IMR-90 (cell line): ENCODE measurements around the gene EGLN1. TPM values are rescaled to one million over a fixed set of nuclear protein-coding genes. Genes with fewer than 3 reads are reported as not detected.

Source experiments
- ATAC-seq: fragments of 200-7000 bp; cut with Tn5 transposase; 2 replicates; pipeline ENCODE4 v1.9.1; 2020; ENCODE audit warnings: low read depth, mild to moderate bottlenecking, moderate library complexity
- BruUV-seq: library from RNA; stranded (reverse); fragments of 400-500 nt; replicated peaks from 2 replicates; lab custom pipeline; 2021; lab: Mats Ljungman, UMichigan
- CTCF ChIA-PET: fragments of 300-600 bp; formaldehyde crosslinking; extraction: SDS; loops from one replicate; lab custom pipeline; 2021; ENCODE audit warnings: antibody characterized with exemption; lab: Yijun Ruan, JAX
- POLR2A ChIA-PET: fragments of 300-600 bp; sonication (Branson Sonifier 250); formaldehyde crosslinking; loops from one replicate; lab custom pipeline; 2022; ENCODE audit warnings: antibody characterized with exemption; ENCODE audit not compliant: unreplicated experiment; lab: Charles Lee
- DNase-seq: peaks from one replicate; pipeline ENCODE4 v3.0.0; 2013
- H2AFZ ChIP-seq: replicated peaks from 2 replicates; pipeline ENCODE3; 2013; ENCODE audit warnings: low read length, mild to moderate bottlenecking; ENCODE audit not compliant: poor library complexity
- H2AK5ac ChIP-seq: 2 replicates; pipeline ENCODE4 v1.6.1; 2013; ENCODE audit warnings: low read depth, low read length, inconsistent platforms
- H2AK9ac ChIP-seq: replicated peaks from 2 replicates; pipeline ENCODE3; 2013; ENCODE audit warnings: mild to moderate bottlenecking, low read depth, low read length, moderate library complexity; ENCODE audit not compliant: poor library complexity
- H2BK120ac ChIP-seq: 2 replicates; pipeline ENCODE4 v1.6.1; 2013; ENCODE audit warnings: low read depth, low read length, inconsistent platforms
- H2BK15ac ChIP-seq: 3 replicates; pipeline ENCODE4 v1.6.1; 2013; ENCODE audit warnings: low read depth, low read length, inconsistent platforms
- H2BK20ac ChIP-seq: 2 replicates; pipeline ENCODE4 v1.6.1; 2013; ENCODE audit warnings: low read depth, mild to moderate bottlenecking, inconsistent platforms, low read length, moderate library complexity
- H2BK5ac ChIP-seq: 2 replicates; pipeline ENCODE4 v1.6.1; 2013; ENCODE audit warnings: mild to moderate bottlenecking, low read depth, low read length, inconsistent platforms; ENCODE audit not compliant: poor library complexity, severe bottlenecking
- H3K14ac ChIP-seq: replicated peaks from 2 replicates; pipeline ENCODE4 v1.6.1; 2013; ENCODE audit warnings: low read depth, low read length, inconsistent platforms
- H3K18ac ChIP-seq: 2 replicates; pipeline ENCODE4 v1.6.1; 2013; ENCODE audit warnings: low read depth, low read length, control low read depth
- H3K23ac ChIP-seq: 2 replicates; pipeline ENCODE4 v1.6.1; 2013; ENCODE audit warnings: low read depth, low read length, inconsistent platforms
- H3K27ac ChIP-seq: 2 replicates; pipeline ENCODE4 v1.5.1; 2013; ENCODE audit warnings: mild to moderate bottlenecking, control low read depth, low read length; ENCODE audit not compliant: insufficient read depth
- H3K27me3 ChIP-seq: 2 replicates; pipeline ENCODE4 v1.6.1; 2013; ENCODE audit warnings: low read length; ENCODE audit not compliant: control insufficient read depth, insufficient read depth
- H3K36me3 ChIP-seq: 2 replicates; pipeline ENCODE4 v1.6.1; 2013; ENCODE audit warnings: low read length, mixed read lengths; ENCODE audit not compliant: control insufficient read depth, insufficient read depth
- H3K4ac ChIP-seq: 2 replicates; pipeline ENCODE4 v1.6.1; 2013; ENCODE audit warnings: low read depth, low read length, inconsistent platforms
- H3K4me1 ChIP-seq: 2 replicates; pipeline ENCODE4 v1.6.1; 2013; ENCODE audit warnings: low read length, mixed read lengths; ENCODE audit not compliant: control insufficient read depth, insufficient read depth
- H3K4me2 ChIP-seq: 2 replicates; pipeline ENCODE4 v1.6.1; 2013; ENCODE audit warnings: low read depth, mild to moderate bottlenecking, control low read depth, low read length, moderate library complexity
- H3K4me3 ChIP-seq: 2 replicates; pipeline ENCODE4 v1.5.1; 2013; ENCODE audit warnings: low read depth, mild to moderate bottlenecking, control low read depth, low read length, moderate library complexity; ENCODE audit not compliant: insufficient read depth
- H3K56ac ChIP-seq: 2 replicates; pipeline ENCODE4 v1.6.1; 2013; ENCODE audit warnings: low read length, inconsistent platforms; ENCODE audit not compliant: insufficient read depth; ENCODE audit errors: extremely low read depth
- H3K79me1 ChIP-seq, 2 experiments: 2 replicates each; pipeline ENCODE4 v1.6.1; 2013; ENCODE audit warnings: low read length in 2 of 2, inconsistent platforms in 1 of 2, low read depth in 1 of 2
- H3K9ac ChIP-seq: 2 replicates; pipeline ENCODE4 v1.6.1; 2013; ENCODE audit warnings: low read depth, low read length, control low read depth
- H3K9me1 ChIP-seq: 2 replicates; pipeline ENCODE4 v1.6.1; 2013; ENCODE audit warnings: low read length, inconsistent platforms; ENCODE audit not compliant: insufficient read depth
- H3K9me3 ChIP-seq: 2 replicates; pipeline ENCODE4 v1.6.1; 2013; ENCODE audit warnings: low read length; ENCODE audit not compliant: control insufficient read depth, insufficient read depth
- H4K20me1 ChIP-seq: 2 replicates; pipeline ENCODE4 v1.6.1; 2013; ENCODE audit warnings: low read length, inconsistent platforms; ENCODE audit not compliant: insufficient read depth
- H4K5ac ChIP-seq: 2 replicates; pipeline ENCODE4 v1.6.1; 2013; ENCODE audit warnings: mild to moderate bottlenecking, low read depth, low read length, control low read depth
- H4K8ac ChIP-seq, 2 experiments: 2 replicates each; pipeline ENCODE4 v1.6.1; 2013; ENCODE audit warnings: low read depth in 2 of 2, low read length in 2 of 2, control low read depth in 1 of 2, inconsistent platforms in 1 of 2
- H4K91ac ChIP-seq: 2 replicates; pipeline ENCODE4 v1.6.1; 2013; ENCODE audit warnings: low read depth, low read length, inconsistent platforms; ENCODE audit not compliant: insufficient read depth
- MAZ ChIP-seq: IDR thresholded peaks from 2 replicates; pipeline ENCODE4 v1.6.1; 2012; ENCODE audit warnings: low read depth, mild to moderate bottlenecking, low read length, improper control_type of control experiment, moderate library complexity, borderline replicate concordance
- MXI1 ChIP-seq: IDR thresholded peaks from 2 replicates; pipeline ENCODE4 v1.6.1; 2012; ENCODE audit warnings: low read depth, mild to moderate bottlenecking, low read length, moderate library complexity, borderline replicate concordance
- RAD21 ChIP-seq: IDR thresholded peaks from 2 replicates; pipeline ENCODE4 v1.6.1; 2012; ENCODE audit warnings: low read length, improper control_type of control experiment
- RCOR1 ChIP-seq: IDR thresholded peaks from 2 replicates; pipeline ENCODE4 v1.6.1; 2012; ENCODE audit warnings: mild to moderate bottlenecking, low read length, improper control_type of control experiment; ENCODE audit not compliant: insufficient replicate concordance
- WGBS, 2 experiments: methylation state at CpG; one replicate each; pipeline versions ENCODE4 v1.1.5 to v1.1.7; 2013; ENCODE audit warnings: missing lambda C conversion rate in 2 of 2; ENCODE audit not compliant: insufficient read length in 1 of 2; ENCODE audit errors: extremely low coverage in 2 of 2; 5-methylcytosine and 5-hydroxymethylcytosine counted together
- dilution Hi-C: fragments of 300-500 bp; cut with HindIII; formaldehyde crosslinking; loops from one replicate; pipeline ENCODE4 v1.14.3; 2018; ENCODE audit warnings: low sequenced_read_pairs; ENCODE audit not compliant: unreplicated experiment
- in situ Hi-C: fragments of 300-500 bp; cut with MboI; formaldehyde crosslinking; loops from 3 replicates; pipeline ENCODE4 v1.14.3; 2019; ENCODE audit warnings: low sequenced_read_pairs, inconsistent platforms, mixed read lengths
- intact Hi-C: fragments of 100-400 bp; cut with micrococcal nuclease; formaldehyde crosslinking; loops from 2 replicates; pipeline ENCODE4 v1.10.0; 2022
- polyA plus RNA-seq, 3 experiments: library from polyadenylated mRNA; depleted of rRNA; stranded (reverse); fragments of >200 nt; gene quantifications; 2 replicates each; pipeline ENCODE4 v1.2.3, GENCODE V29; 2012; ENCODE audit warnings: low replicate concordance in 1 of 3
- total RNA-seq: library from RNA; depleted of rRNA; stranded (reverse); fragments of >200 nt; gene quantifications from 2 replicates; pipeline ENCODE4 v1.2.3, GENCODE V29; 2012

Gene EGLN1
- total and polyA plus RNA-seq, 2 of the 4 experiments (the other 2 are of a cell fraction) = 25.7 to 26.9 TPM

- no peak for ATAC-seq
- H3K4ac ChIP-seq = no peak overlapping the region
- H4K91ac ChIP-seq = no peak overlapping the region
- no peak overlapping the region for H2BK5ac ChIP-seq
- H2BK120ac ChIP-seq = no peak overlapping the region
- CTCF ChIA-PET = no interaction called here
- no peak overlapping the region for H3K4me2 ChIP-seq
- H3K56ac ChIP-seq = no peak overlapping the region
- no peak overlapping the region for H3K27ac ChIP-seq
- H3K9me3 ChIP-seq = no peaks in the 10 kb centered on the region
- H3K9ac ChIP-seq = no peak overlapping the region
- no peak overlapping the region for H2BK20ac ChIP-seq
- H2AK5ac ChIP-seq = no peak overlapping the region
- no peak overlapping the region for H3K23ac ChIP-seq
- POLR2A ChIA-PET = no interaction called here
- intact Hi-C loops (loop anchor here (10.0 kb wide), 1 partner anchor 52 kb away; no protein-coding TSS in a partner anchor), dilution Hi-C loops (no loop called here), in situ Hi-C loops (no loop called here)
- no peaks in the 10 kb centered on the region for H3K27me3 ChIP-seq
- no peak overlapping the region for H2AK9ac ChIP-seq
- no peak overlapping the region for H4K5ac ChIP-seq
- no peaks in the 10 kb centered on the region for H3K9me1 ChIP-seq
- H4K8ac ChIP-seq = no peak overlapping the region
- no peak overlapping the region for H3K14ac ChIP-seq
- H2AFZ ChIP-seq = no peak overlapping the region
- no peak overlapping the region for H3K18ac ChIP-seq
- whole genome bisulfite sequencing, 2 experiments = no CpG with 5 or more reads among the region's 2 CpGs
- no TSS peak for BruUV-seq
- no peak overlapping the region for H2BK15ac ChIP-seq
- no peaks in the 10 kb centered on the region for H3K4me1 ChIP-seq
- H3K36me3 ChIP-seq = no peaks in the 10 kb centered on the region
- no peaks in the 10 kb centered on the region for H3K79me1 ChIP-seq
- H4K20me1 ChIP-seq = no peaks in the 10 kb centered on the region
- H3K4me3 ChIP-seq = no peak overlapping the region
- TF ChIP-seq MXI1 = no peak
- no peak for TF ChIP-seq RCOR1
- TF ChIP-seq MAZ = no peak
- TF ChIP-seq RAD21 = no peak
- DNase-seq = no peak
Observed at GRCh38 chr1:231432996-231433395, 10.9 kb upstream of the EGLN1 start.
